ENCODE data around the gene CHRM4. TPM values are rescaled to one million over a fixed set of nuclear protein-coding genes. Genes with fewer than 3 reads are reported as not detected.
A peak's percentile ranks its signal among the peaks of the same experiment; 100 is the strongest.
"Not testable (repeated sequence)": the region's sequence is repeated elsewhere in the genome, so short reads cannot be mapped to it uniquely, and the experiment has no call there.

CHRM4 gene
- total RNA-seq, 1 donor from 2014 or later: not detected

DNA sequence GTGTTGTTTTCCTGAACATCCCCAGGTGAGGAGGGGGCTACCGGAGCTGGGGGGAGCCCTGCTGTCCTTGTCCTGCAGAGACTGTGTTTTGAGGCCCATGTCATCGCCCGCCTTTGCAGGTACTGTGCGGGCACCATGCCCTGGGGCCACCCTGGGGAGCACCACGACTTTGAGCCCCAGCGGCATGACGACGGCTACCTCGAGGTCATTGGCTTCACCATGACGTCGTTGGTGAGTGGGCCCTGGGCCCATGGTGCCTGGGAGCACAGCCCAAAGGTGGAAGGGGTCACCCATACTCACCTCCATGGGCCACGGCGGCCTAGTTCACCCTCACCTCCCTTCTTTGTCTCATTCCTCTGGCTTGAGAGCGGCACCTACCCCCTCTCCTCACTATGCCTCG, 16.8 kb downstream of the CHRM4 start:
- intact Hi-C loops (cut with micrococcal nuclease): no loop called here
- no peak for DNase-seq
- no peak for ATAC-seq

DNA sequence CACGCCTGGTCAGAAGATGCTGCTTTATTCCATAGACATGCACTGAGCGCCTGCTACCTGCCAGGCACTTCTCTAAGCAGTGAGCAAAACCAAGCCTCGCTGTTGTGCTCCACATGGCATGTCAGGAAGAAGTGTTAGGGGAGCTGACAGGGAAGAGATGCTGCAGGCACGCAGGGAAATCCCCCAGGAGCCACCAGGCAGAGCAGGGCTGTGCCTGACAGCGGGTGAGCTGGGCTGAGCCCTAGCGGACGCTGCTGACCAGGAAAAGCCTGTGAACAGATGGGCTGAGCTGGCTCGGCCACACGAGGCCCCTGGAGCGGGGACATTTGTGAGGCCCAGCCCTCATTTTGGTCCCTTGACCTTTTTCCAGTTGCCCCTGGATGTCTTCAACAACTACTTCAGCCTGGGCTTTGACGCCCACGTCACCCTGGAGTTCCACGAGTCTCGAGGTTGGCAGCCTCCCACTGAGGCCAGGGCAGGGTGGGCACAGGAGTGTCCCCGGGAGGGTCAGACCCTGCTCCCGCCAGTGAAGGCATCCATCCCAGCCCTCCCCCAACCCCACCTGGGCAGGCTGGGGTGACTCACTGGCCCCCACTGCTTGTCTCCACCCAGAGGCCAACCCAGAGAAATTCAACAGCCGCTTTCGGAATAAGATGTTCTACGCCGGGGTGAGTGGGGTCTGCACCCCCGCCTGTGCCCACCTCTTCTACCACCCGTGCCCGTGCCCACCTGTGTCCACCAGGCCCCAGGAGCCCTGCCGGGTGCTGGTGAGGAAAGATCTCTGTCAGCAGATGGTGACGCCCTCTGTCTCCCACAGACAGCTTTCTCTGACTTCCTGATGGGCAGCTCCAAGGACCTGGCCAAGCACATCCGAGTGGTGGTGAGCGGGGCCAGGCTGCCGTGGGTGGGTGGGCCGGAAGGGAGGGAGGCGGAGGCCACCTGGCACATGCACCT, 17.5 kb downstream of the CHRM4 start:
- DNase-seq (no peak), ATAC-seq (no peak)
- intact Hi-C loops (cut with micrococcal nuclease): no loop called here

DNA sequence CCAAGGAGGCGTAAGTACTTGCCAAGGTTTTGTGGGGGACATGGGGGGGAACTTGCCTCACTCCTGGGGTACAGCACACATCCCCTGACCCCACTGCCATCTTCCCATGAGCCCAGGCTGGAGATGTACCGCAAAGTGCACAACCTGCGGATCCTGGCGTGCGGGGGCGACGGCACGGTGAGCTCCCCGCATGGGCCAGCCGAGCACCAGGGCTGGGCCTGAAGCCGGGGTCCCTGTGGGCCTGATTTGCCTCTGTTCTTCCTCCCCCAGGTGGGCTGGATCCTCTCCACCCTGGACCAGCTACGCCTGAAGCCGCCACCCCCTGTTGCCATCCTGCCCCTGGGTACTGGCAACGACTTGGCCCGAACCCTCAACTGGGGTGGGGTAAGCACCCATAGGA, 19.1 kb downstream of the CHRM4 start:
- DNase-seq; ATAC-seq; intact Hi-C loops (cut with micrococcal nuclease): not testable (repeated sequence)

DNA sequence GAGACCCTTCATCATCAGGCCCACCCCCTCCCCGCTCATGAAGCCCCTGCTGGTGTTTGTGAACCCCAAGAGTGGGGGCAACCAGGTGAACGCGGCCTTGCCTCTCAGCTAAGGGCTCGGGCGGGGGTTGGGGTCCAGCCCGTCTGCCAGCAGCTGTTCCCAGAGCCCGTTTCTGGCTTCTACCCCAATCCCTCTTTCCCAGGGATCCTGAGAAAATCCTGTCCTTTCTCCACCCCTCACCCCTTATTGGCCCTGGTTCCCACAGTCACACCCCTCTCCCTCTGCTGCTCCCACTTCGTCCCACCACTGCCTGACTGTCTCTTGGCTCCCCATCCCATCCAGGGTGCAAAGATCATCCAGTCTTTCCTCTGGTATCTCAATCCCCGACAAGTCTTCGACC, 19.5 kb downstream of the CHRM4 start:
- intact Hi-C loops (cut with micrococcal nuclease): no loop called here
- DNase-seq (no peak), ATAC-seq (no peak)

DNA sequence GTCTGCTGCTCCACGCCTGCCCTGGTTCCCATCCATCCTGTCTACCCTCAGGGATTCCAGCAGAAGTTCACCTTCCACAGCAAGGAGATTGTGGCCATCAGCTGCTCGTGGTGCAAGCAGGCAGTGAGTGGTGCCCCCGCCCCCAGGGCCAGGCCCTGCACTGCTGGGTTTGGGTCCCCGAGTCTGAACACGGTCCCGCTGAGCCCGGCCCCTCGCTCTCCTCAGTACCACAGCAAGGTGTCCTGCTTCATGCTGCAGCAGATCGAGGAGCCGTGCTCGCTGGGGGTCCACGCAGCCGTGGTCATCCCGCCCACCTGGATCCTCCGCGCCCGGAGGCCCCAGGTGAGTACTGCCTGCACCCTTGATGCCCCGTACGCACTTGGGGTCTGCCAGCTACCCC, 20.3 kb downstream of the CHRM4 start:
- intact Hi-C loops (cut with micrococcal nuclease); DNase-seq; ATAC-seq: not testable (repeated sequence)

DNA sequence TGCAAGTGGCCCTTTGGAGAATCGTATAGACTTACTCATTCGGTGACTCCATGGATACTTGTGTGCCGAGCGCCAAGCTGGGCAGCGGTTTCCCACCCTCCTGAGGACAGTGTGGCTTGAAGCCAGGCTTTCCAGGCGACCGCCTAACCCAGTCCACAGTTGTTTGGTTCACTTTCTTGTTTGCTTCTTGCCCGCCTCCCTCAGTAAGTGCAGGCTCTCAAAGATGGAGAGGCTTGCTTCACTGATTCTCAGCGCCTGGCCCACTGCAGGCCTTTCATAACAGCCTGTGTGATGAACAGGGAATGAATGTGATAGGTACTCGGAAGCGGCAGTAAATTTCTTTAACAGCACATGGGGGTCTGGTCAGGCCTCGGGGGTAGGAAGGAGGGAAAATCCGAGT, 21.3 kb downstream of the CHRM4 start:
- intact Hi-C loops (cut with micrococcal nuclease): no loop called here
- DNase-seq: no peak
- no peak for ATAC-seq

DNA sequence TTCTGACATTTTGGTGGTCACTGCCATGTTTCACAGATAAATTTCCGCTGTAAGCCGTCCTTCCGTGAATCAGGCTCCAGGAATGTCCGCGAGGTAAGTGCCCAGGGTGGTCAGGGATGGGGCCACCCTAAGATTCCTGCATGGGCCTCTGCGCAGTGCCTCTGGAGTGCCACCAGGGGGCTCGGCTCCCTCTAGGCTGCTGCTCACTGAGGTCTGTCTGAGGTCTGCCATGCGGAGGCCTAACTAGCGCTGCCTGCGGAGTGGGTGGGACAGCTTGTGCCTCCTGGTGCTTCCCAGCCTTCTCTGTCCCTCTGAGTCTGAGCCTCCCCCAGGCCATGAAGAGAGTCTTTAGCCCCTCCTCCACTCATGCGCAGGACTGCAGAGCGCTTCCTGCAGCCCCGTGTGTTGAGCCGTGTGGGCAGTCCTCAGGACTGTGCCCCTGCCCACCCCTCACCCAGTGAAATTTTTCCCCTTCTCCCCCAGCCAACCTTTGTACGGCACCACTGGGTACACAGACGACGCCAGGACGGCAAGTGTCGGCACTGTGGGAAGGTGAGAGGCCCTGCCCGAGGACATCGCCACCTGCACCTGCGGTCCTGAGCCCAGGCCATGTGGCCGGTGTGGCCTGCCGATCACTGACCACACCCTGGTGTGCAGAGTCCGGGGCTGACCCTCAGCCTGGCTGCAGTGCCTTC, 22.0 kb downstream of the CHRM4 start:
- intact Hi-C loops (cut with micrococcal nuclease): no loop called here
- ATAC-seq: peak; percentile 48
- DNase-seq: no peak

DNA sequence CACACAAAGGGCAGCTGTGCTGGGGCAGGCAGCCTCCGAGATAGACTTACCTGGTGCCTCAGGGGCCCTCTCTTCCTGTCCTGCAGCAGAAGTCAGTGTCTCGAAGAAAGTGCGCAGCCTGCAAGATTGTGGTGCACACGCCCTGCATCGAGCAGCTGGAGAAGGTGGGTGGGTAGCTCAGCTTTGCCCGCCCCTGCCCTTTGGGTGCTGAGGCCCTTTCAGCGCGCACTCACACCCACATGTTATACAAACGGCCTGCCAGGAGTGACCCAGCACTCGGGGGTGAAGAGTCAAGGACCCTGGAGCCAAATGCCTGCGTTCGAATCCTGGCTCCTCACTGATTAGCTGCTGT, 23.7 kb downstream of the CHRM4 start:
- no peak for DNase-seq
- no peak for ATAC-seq
- intact Hi-C loops (cut with micrococcal nuclease): no loop called here

DNA sequence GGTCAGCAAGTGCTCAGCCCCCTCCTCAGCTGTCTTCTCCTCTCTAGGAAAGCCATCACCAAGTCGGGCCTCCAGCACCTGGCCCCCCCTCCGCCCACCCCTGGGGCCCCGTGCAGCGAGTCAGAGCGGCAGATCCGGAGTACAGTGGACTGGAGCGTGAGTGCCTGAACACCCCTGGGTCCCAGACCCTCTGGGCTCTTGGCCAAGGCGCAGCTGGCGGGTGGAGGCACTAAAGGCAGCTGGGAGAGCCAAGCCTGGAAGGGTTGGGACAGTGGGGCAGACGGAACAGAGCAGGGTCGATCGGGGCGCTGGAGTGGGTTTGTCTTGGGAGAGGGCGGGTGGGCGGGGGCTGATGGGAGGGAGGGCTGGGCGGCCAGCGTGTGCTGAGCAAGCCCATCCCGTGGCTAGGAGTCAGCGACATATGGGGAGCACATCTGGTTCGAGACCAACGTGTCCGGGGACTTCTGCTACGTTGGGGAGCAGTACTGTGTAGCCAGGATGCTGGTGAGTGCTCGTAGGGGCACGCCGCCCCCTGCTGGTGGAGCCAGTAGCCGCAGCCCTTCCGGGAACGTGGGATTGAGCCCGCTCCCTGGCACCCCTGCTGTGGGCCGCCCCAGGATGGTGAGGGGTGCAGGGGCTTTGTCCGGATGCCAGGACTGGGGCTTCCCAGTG, 24.2 kb downstream of the CHRM4 start:
- DNase-seq (peak; percentile 86), ATAC-seq (peak; percentile 57)
- intact Hi-C loops (cut with micrococcal nuclease): no loop called here

DNA sequence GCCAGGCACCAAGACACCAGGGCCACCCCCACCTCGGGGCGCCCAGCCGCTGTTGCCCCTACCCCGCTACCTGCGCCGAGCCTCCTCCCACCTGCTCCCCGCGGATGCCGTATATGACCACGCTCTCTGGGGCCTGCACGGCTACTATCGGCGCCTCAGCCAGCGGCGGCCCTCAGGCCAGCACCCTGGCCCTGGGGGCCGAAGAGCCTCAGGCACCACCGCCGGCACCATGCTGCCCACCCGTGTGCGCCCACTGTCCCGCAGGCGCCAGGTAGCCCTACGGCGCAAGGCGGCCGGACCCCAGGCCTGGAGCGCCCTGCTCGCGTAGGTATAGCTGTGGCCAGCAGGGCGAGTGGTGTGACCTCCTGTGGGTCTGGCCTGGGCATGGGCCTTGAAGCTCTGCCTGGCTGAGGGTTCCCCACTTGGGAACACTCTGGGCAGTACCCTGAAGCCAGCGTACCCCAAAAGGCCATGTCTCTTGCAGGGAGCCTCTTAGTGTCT, 24.9 kb downstream of the CHRM4 start:
- DNase-seq (no peak), ATAC-seq (no peak)
- intact Hi-C loops (cut with micrococcal nuclease): no loop called here

DNA sequence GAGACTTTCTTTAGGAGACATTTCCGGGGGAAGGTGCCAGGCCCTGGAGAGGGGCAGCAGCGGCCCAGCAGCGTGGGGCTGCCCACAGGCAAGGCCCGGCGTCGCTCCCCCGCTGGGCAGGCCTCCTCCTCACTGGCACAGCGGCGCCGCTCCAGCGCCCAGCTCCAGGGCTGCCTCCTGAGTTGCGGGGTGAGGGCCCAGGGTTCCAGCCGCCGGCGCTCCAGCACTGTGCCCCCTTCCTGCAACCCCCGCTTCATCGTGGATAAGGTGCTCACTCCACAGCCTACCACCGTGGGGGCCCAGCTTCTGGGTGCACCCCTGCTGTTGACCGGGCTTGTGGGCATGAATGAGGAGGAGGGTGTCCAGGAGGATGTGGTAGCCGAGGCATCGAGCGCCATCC, 25.3 kb downstream of the CHRM4 start:
- ATAC-seq (no peak), DNase-seq (no peak)
- intact Hi-C loops (cut with micrococcal nuclease): no loop called here

DNA sequence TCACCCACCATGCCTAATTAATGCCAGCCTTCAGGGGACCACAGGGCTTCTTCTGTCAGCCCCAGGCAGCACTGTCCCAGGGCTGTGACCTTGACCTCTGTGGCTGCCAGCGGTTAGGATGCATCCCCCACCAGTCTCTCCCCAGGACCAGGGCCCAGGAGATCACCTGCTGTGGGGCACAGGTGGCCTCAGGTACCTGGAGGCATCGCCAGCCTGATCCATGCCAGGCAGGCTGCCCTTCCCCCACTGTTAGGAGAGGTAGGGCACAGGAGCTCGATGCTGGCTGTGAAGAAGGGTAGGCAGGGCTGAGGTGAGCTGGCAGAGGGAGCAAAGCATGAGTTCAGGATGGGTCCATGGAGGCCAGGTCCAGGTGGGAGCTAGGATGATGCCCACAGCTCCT, 26.8 kb downstream of the CHRM4 start:
- intact Hi-C loops (cut with micrococcal nuclease): no loop called here
- DNase-seq (peak; percentile 21), ATAC-seq (no peak)

DNA sequence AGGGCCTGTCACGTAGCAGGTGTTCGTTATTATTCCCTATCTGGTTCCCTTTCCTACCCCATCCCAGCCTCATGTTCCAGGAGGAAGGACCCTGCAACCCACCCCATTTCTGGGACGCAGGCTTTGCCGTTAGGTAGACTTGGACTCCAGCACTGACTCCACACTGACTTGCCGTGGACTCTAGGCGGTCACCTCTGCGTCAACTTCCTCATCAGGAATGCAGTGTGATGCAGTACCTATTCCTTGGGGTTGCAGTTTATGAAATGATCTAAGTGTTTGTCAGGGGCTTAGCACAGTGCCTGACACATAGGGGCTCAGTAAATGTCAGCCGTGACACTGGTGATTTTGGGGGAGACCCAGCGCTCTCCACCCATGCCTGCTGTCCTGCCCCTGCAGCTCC, 27.5 kb downstream of the CHRM4 start:
- intact Hi-C loops (cut with micrococcal nuclease): no loop called here
- DNase-seq (peak; percentile 12), ATAC-seq (no peak)

DNA sequence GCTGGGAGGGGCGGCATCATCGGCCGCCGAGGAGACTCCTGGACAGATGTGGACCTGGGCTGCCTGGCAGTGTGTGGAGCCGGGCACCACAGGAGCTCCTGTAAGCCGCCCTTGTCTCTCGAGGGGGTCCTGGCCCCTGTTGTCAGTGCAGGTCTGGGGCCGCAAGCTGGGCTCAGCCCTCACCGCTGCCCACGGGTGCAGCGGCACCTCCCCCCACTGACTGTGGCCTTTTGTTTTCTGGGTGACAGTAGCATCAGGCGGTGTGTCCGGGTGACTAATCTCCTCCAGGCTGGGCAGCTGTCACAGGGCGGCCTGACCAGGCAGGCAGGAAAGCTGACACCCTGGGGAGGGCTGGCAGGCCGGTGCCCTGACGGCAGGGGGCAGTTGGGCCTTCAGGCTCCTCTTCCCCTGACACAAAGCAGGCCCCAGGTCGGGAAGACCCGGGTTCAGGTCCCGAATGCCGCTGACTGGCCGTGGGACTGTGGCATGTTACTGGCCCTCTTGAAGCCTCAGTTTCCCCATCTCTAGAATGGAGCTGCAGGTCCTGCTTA, 28.0 kb downstream of the CHRM4 start:
- DNase-seq: peak; percentile 75
- ATAC-seq: peak; percentile 61

DNA sequence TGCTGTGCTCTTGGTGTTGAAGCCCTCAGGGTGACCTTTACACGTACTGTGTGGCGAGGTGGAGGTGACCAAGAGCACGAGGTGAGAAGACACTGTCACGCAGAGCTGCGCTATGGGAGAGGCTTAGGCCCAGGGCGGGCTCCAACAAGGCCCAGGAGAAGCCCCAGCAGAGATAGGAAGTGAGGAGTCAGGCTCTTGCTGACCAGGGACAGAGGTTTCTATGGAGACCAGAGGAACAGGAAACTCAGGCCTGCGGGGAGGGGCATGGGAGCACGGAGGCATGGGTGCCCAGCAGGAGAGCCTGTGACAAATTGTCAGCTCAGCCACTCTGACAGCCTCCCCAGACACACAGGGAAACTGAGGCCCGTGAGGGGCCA, 28.6 kb downstream of the CHRM4 start:
- peak; percentile 71 for DNase-seq
- intact Hi-C loops (cut with micrococcal nuclease): no loop called here
- ATAC-seq: peak; percentile 52

More for the DNA sequence above, 28.0 kb downstream of the CHRM4 start:
- intact Hi-C loops (cut with micrococcal nuclease): no loop called here

DNA sequence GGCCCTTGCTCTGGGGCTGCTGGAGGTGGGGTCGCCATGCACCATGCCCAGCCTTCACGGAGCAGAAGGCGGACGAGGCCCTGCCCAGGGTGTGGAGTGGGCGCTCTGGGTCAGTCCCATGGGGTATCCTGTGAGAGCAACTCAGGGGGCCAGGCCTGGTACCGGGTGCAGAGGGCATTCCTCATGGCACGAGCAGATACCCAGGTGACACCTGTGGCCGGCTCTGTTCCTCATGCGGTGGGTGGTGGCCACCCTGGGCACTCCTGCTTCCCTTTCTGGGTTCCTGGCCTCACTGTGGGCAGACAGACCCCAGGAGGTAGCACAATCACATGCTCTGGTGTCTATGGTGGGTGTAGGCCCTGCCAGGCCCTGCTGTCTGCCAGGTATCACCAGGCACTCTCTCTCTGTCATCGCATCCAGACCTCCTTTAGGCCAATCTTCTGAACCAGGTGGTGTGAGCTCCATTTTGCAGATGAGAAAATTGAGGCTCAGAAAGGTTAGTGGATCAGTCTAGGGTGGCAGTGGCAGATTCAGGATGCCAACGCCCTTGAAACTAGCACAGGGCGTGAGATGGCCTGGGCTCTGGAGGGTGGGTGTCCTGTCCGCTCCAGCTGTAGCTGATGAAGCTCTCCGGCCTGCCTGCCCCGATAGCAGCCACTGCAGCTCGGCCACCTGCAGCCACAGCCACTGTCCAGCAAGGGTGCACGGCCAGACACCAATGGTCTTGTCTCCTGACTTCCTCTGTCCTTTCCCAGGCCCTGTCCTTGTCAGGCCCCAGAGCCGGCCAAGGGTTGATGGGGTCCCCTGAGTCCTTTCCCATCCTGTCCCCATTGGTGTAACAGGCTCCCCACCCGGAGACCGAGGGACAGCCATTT, 29.2 kb downstream of the CHRM4 start:
- DNase-seq (no peak), ATAC-seq (peak; percentile 1)
- intact Hi-C loops (cut with micrococcal nuclease): no loop called here

DNA sequence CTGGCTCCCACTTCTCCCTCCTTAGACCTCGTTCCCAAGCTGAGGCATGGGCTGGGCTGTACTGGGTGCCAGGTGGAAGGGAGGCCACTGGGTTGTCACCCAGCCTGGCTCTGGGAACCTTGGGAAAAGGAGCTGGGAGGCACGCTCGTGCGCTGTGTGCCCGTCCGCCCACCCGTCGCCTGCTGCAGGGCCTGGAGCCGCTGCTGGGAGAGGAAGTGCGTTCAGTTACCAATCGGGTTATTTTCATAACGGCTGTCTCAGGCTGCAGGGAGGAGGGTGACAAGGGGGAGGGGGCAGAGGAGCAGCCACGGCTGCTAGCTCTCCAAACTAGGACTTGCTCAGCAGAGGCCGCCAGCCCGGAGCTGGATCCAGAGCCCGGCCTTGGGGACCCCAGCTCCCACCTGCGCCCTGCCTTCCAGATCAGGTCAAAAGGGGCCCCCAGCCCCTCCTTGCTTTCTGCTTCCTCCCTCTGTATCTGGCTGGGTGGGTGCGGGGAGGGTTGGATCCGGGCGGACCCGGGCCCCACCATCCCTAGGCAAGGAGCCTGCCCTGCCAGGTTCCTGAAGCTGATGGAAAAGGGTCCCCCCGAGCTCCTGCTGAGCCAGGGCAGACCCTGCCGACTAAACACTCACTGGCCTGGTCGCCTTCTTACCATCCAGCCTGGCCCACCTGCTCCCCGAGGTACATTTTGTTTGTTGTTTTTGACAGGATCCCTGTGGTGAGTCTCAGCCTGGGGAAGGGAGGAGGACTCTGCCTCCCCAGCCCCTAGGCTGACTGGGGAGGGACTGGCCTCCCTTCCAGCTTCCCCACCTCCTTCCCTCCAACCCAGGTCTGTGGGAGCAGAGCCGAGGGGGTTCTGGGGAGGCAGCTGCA, 30.1 kb downstream of the CHRM4 start:
- ATAC-seq (peak; percentile 79), DNase-seq (peak; percentile 81)
- intact Hi-C loops (cut with micrococcal nuclease): no loop called here

DNA sequence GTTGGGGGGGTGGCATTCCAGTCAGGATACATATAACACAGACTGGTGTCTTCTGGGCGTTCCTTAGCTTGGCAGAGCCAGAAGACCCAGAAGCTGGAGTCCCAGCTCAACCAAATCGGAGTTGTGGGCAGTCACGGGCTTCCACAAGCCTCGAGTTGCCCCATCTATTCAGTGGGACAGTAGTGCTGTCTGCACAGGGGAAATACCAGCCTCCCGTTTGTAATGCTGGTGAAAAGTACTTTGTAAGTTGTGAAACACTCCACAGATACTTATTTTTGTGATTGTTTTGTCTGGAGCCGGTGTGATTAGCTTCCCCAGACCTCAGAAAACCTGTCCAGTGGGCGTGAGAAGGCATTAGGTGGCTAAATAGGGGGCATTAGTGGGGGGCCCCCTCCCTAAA, 30.7 kb downstream of the CHRM4 start:
- intact Hi-C loops (cut with micrococcal nuclease): no loop called here
- ATAC-seq (no peak), DNase-seq (no peak)
